Transverse colon (tissue), 4 donors: ENCODE measurements around the gene GHRH. TPM values are rescaled to one million over a fixed set of nuclear protein-coding genes. Genes with fewer than 3 reads are reported as not detected.

Experiments used
- DNase-seq: peaks from one replicate; pipeline ENCODE4 v3.0.0-alpha.2; 2019
- H3K27ac ChIP-seq, 4 donors: fragments of 200-600 bp; sonication (generic); 2 replicates each; pipeline ENCODE4 v1.5.1; 2016 to 2018; ENCODE audit warnings: inconsistent platforms in 4 of 4
- H3K27me3 ChIP-seq: fragments of 200-600 bp; sonication (generic); 2 replicates; pipeline ENCODE4 v1.5.1; 2017; ENCODE audit warnings: inconsistent platforms
- H3K36me3 ChIP-seq, 4 donors: fragments of 200-600 bp; sonication (generic); 2 replicates each; pipeline ENCODE4 v1.5.1; 2017 to 2019; ENCODE audit warnings: inconsistent platforms in 4 of 4
- H3K4me1 ChIP-seq, 4 donors: fragments of 200-600 bp; sonication (generic); 2 replicates each; pipeline ENCODE4 v1.5.1; 2017 to 2020; ENCODE audit warnings: inconsistent platforms in 4 of 4
- H3K4me3 ChIP-seq, 4 donors: fragments of 200-600 bp; sonication (generic); 1 replicate in 1 of 4; 2 replicates in 3 of 4; pipeline versions ENCODE4 v1.5.1 to v1.6.1; 2017 to 2019; ENCODE audit warnings: inconsistent platforms in 4 of 4
- H3K9me3 ChIP-seq, 2 donors: fragments of 200-600 bp; sonication (generic); 2 replicates each; pipeline ENCODE4 v1.5.1; 2017 to 2019; ENCODE audit warnings: inconsistent platforms in 2 of 2
- CTCF ChIP-seq, 5 experiments: fragments of 200-600 bp in 3 of 5; fragments of 450-650 bp in 2 of 5; sonication (generic) in 3 of 5; IDR thresholded peaks; 1 replicate in 2 of 5; 2 replicates in 3 of 5; pipeline ENCODE4 v1.5.1; 2016 to 2017; ENCODE audit warnings: antibody characterized with exemption in 5 of 5, inconsistent platforms in 3 of 5, mild to moderate bottlenecking in 2 of 5, moderate library complexity in 1 of 5
- EP300 ChIP-seq: sonication (generic); formaldehyde crosslinking; IDR thresholded peaks from one replicate; pipeline ENCODE4 v1.6.1; 2017; ENCODE audit warnings: antibody characterized with exemption, low read depth
- POLR2A ChIP-seq: fragments of 450-650 bp; IDR thresholded peaks from one replicate; pipeline ENCODE4 v1.6.1; 2016; ENCODE audit warnings: antibody characterized with exemption, mild to moderate bottlenecking, moderate library complexity
- POLR2AphosphoS5 ChIP-seq, 3 donors: sonication (generic); formaldehyde crosslinking; IDR thresholded peaks; one replicate each; pipeline ENCODE4 v1.6.1; 2016; ENCODE audit warnings: antibody characterized with exemption in 3 of 3
- whole genome bisulfite sequencing, 2 donors: methylation state at CpG; one replicate each; pipeline ENCODE4 v1.1.5; 2018; ENCODE audit warnings: low coverage in 1 of 2; 5-methylcytosine and 5-hydroxymethylcytosine counted together
- in situ Hi-C, 4 donors: fragments of 200-750 bp; cut with MboI; loops; one replicate each; pipeline versions ENCODE4 v1.15.0 to v1.15.1; 2017; ENCODE audit warnings: low sequenced_read_pairs in 3 of 4, low pct_ligation_motif_present in 1 of 4, low pct_unique_long_range_greater_than_20kb in 1 of 4
- intact Hi-C: fragments of 100-400 bp; cut with DNase I; formaldehyde crosslinking; loops from one replicate; pipeline ENCODE4 v1.15.1; 2023; ENCODE audit warnings: low total_unique reads
- total RNA-seq, 4 donors: library from RNA; depleted of rRNA; stranded (reverse); fragments of >200 nt; gene quantifications; one replicate each; pipeline ENCODE4 v1.1.0, GENCODE V29; 2016

The GHRH gene
- total RNA-seq, 4 donors from 2014 or later = not detected

- no peak for TF ChIP-seq POLR2A
- TF ChIP-seq POLR2AphosphoS5 (IDR thresholded peaks at IDR 0.05) = no peak
- TF ChIP-seq CTCF (IDR thresholded peaks at IDR 0.05) = no peak
- no peak for TF ChIP-seq EP300
- no peak for DNase-seq
- Histone ChIP-seq H3K36me3 (no peaks in the 10 kb centered on the region), H3K27ac (no peak overlapping the region), H3K4me1 (peaks cover 5 to 20% (median 8%) of the 10 kb centered on the region in 4 donors), H3K9me3 (no peaks in the 10 kb centered on the region), H3K27me3 (no peaks in the 10 kb centered on the region), H3K4me3 (no peak overlapping the region)
- 80 to 89% methylated on average over 4 to 12 of the region's 12 CpGs for WGBS, 2 donors
- intact Hi-C loops (loop anchor here (5.0 kb wide), 1 partner anchor 118 kb away; no protein-coding TSS in a partner anchor), in situ Hi-C loops (loop anchor here in 3 of 4 donors (5.0 to 10.0 kb wide), 3 partner anchors 103 to 256 kb away; no protein-coding TSS in a partner anchor)
Observed at GRCh38 chr20:37278966-37279590, 17.5 kb upstream of the GHRH start.

GRCh38 chr20:37277253-37277593 lies 15.6 kb upstream of the GHRH start:
- intact Hi-C loops = loop anchor here (5.0 kb wide), 1 partner anchor 120 kb away; no protein-coding TSS in a partner anchor
- Histone ChIP-seq H3K27ac (peak overlapping the region; percentile 38 to 66 (median 58)), H3K4me1 (peaks cover 5 to 20% (median 8%) of the 10 kb centered on the region in 4 donors)

DNA sequence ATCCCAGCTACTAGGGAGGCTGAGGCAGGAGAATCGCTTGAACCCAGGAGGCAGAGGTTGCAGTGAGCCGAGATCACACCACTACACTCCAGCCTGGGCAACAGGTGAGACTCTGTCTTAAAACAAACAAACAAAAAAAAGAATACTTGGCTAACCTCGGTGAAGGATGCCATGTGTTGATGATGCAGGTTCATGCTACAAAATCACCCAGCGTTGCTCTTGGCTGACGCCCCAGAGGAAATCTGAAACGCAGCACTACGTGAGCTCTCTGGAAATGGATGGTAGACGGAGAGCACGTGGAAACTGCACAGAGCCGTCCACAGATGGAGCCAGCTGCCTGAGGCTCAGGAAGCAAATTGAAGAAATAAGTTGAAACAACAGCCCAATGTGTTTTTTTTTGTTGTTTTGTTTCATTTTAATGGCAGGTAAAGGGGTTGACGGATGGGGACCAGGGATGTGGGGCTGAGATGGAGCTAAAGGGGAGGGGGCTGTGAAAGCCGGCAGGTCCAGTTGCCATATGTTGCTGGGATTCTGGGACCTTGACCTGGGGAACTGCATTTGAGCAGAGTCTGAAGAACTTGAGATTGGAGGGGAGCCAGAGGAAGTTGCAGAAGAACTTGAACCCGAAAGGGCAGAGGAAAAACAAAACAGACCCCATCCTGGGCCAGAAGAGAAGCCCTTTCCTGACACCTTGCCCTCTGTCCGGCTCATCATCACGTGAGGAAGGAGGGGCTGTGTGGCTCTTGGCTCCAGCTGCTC lies 15.1 kb upstream of the GHRH start:
- DNase-seq = peak; percentile 56
- Histone ChIP-seq H3K9me3 (no peaks in the 10 kb centered on the region), H3K36me3 (no peaks in the 10 kb centered on the region), H3K4me1 (peaks cover 5 to 20% (median 8%) of the 10 kb centered on the region in 4 donors), H3K4me3 (no peak overlapping the region), H3K27me3 (no peaks in the 10 kb centered on the region), H3K27ac (peak overlapping the region; percentile 38 to 66 (median 58))
- TF ChIP-seq CTCF (IDR thresholded peaks at IDR 0.05) = peak in 2 of 5 experiments; percentile 26 to 40
- TF ChIP-seq POLR2AphosphoS5 (IDR thresholded peaks at IDR 0.05) = no peak
- no peak for TF ChIP-seq EP300
- no peak for TF ChIP-seq POLR2A
- in situ Hi-C loops = loop anchor here in 3 of 4 donors (5.0 to 10.0 kb wide), 3 partner anchors 106 to 258 kb away; no protein-coding TSS in a partner anchor
- WGBS, 2 donors = 25% methylated on average over 15 of the region's 15 CpGs; no CpG with 5 or more reads in 1 of the 2 donors
- intact Hi-C loops = loop anchor here (5.0 kb wide), 1 partner anchor 121 kb away; no protein-coding TSS in a partner anchor

More at GRCh38 chr20:37277253-37277593, 15.6 kb upstream of the GHRH start:
- TF ChIP-seq POLR2AphosphoS5 (IDR thresholded peaks at IDR 0.05) (no peak), CTCF (IDR thresholded peaks at IDR 0.05) (no peak), POLR2A (no peak), EP300 (no peak)
- Histone ChIP-seq H3K4me3 (no peak overlapping the region), H3K36me3 (no peaks in the 10 kb centered on the region), H3K27me3 (no peaks in the 10 kb centered on the region), H3K9me3 (no peaks in the 10 kb centered on the region)
- DNase-seq = no peak
- in situ Hi-C loops = loop anchor here in 3 of 4 donors (5.0 to 10.0 kb wide), 3 partner anchors 105 to 258 kb away; no protein-coding TSS in a partner anchor
- 57 to 71% methylated on average over 2 of the region's 2 CpGs for WGBS, 2 donors
